Activated naive CD8-positive, alpha-beta T cell treated with anti-CD3 and anti-CD28 coated beads for 36 hours (primary cell): ENCODE data around the gene NKX6-2. TPM values are rescaled to one million over a fixed set of nuclear protein-coding genes. Genes with fewer than 3 reads are reported as not detected.

Experiments
- DNase-seq: peaks from one replicate; pipeline ENCODE4 v3.0.0; 2021
- H3K27ac Mint-ChIP-seq: one replicate; pipeline ENCODE4 v1.8.0; 2022; ENCODE audit warnings: mild to moderate bottlenecking, moderate library complexity, mixed read lengths
- H3K27me3 Mint-ChIP-seq: one replicate; pipeline ENCODE4 v1.8.0; 2022; ENCODE audit warnings: mild to moderate bottlenecking, mixed read lengths
- H3K36me3 Mint-ChIP-seq: one replicate; pipeline ENCODE4 v1.8.0; 2021; ENCODE audit warnings: mild to moderate bottlenecking, mixed read lengths
- H3K4me1 Mint-ChIP-seq: one replicate; pipeline ENCODE4 v1.8.0; 2021; ENCODE audit warnings: mixed read lengths
- H3K4me3 Mint-ChIP-seq: one replicate; pipeline ENCODE4 v1.8.0; 2022; ENCODE audit warnings: mild to moderate bottlenecking, moderate library complexity, mixed read lengths
- H3K9me3 Mint-ChIP-seq: one replicate; pipeline ENCODE4 v1.8.0; 2022; ENCODE audit warnings: mixed read lengths
- total RNA-seq, 2 experiments: library from RNA; stranded (reverse); gene quantifications; one replicate each; pipeline ENCODE4 v1.2.3, GENCODE V29; 2021

The NKX6-2 gene
- total RNA-seq, 2 experiments from 2014 or later, result not detected

- Mint-ChIP-seq H3K4me1 (no peaks in the 10 kb centered on the region), H3K4me3 (no peak overlapping the region), H3K36me3 (no peaks in the 10 kb centered on the region), H3K27ac (no peak overlapping the region), H3K27me3 (no peaks in the 10 kb centered on the region), H3K9me3 (no peaks in the 10 kb centered on the region)
- no peak for DNase-seq
These were observed 46.7 kb downstream of the NKX6-2 start for GRCh38 chr10:132739225-132739613.

GRCh38 chr10:132738454-132739224, 47.3 kb downstream of the NKX6-2 start:
- no peak overlapping the region for H3K27ac Mint-ChIP-seq
- no peak for DNase-seq
- no peaks in the 10 kb centered on the region for H3K36me3 Mint-ChIP-seq
- H3K27me3 Mint-ChIP-seq, result no peaks in the 10 kb centered on the region
- H3K9me3 Mint-ChIP-seq, result no peaks in the 10 kb centered on the region
- no peaks in the 10 kb centered on the region for H3K4me1 Mint-ChIP-seq
- no peak overlapping the region for H3K4me3 Mint-ChIP-seq

DNA sequence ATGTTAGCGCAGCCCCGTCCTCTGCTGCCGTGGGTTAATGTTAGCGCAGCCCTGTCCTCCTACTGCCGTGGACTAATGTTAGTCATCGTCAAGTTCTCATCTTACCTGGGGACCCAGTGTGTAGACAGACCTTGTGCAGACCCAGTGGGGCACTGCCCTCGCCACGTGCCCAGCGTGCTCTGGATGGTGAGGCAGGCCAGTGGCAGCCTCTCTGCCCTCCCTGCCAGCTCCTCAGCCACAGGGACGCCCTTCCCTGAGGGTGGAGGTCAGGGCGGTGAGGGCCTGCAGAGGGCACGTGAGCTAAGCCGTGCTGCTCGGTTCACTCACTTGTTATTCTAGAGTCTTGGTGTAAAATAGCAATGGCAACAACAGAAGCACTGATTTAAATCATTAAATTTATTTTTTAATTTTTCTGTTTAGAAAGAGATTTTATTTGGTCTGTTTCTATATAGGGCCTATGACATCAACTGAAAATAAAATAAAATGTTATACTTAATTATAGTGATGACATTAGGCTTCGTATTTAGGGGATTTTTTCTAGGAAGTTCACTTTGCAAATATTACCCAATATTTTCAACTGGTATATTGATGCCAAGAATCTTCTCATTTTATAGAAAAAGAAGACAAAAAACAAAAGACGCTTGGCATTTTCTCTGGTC, 48.4 kb downstream of the NKX6-2 start:
- no peak for DNase-seq
- Mint-ChIP-seq H3K9me3 (no peaks in the 10 kb centered on the region), H3K4me1 (no peaks in the 10 kb centered on the region), H3K36me3 (no peaks in the 10 kb centered on the region), H3K27ac (no peak overlapping the region), H3K27me3 (no peaks in the 10 kb centered on the region), H3K4me3 (no peak overlapping the region)

DNA sequence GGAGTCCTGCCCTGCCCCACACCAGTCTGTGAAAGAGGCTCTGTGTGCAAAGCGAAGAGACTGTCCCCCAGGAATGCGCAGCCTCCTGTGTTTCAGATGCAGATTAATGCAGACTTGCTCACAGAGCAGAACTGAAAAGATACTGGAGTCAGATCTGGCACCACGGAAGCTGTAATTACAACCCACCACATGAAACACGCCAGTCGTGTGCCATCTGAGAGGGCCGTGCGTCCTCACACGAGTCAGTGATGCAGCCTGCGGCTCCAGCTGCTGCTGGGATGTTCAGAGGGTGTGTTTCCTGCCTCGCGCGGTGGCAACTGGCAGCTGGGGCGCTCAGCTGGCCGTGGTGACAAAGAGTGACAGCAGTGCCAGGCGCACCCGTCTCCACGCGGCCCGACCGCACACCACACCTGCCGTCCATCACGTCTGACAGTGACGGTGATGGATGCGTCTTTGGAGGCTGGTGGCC, 50.0 kb downstream of the NKX6-2 start:
- Mint-ChIP-seq H3K4me3 (no peak overlapping the region), H3K4me1 (no peaks in the 10 kb centered on the region), H3K36me3 (no peaks in the 10 kb centered on the region), H3K27me3 (no peaks in the 10 kb centered on the region), H3K9me3 (no peaks in the 10 kb centered on the region), H3K27ac (no peak overlapping the region)
- DNase-seq, result no peak

- H3K27me3 Mint-ChIP-seq, result no peaks in the 10 kb centered on the region
- H3K27ac Mint-ChIP-seq, result no peak overlapping the region
- DNase-seq, result no peak
- no peak overlapping the region for H3K4me3 Mint-ChIP-seq
- H3K4me1 Mint-ChIP-seq, result no peaks in the 10 kb centered on the region
- H3K36me3 Mint-ChIP-seq, result no peaks in the 10 kb centered on the region
- H3K9me3 Mint-ChIP-seq, result no peaks in the 10 kb centered on the region
These were observed 50.6 kb downstream of the NKX6-2 start for GRCh38 chr10:132735341-132735775.

- H3K27ac Mint-ChIP-seq, result no peak overlapping the region
- no peaks in the 10 kb centered on the region for H3K4me1 Mint-ChIP-seq
- H3K27me3 Mint-ChIP-seq, result no peaks in the 10 kb centered on the region
- no peaks in the 10 kb centered on the region for H3K9me3 Mint-ChIP-seq
- no peak for DNase-seq
- H3K36me3 Mint-ChIP-seq, result no peaks in the 10 kb centered on the region
- no peak overlapping the region for H3K4me3 Mint-ChIP-seq
These were observed 52.0 kb downstream of the NKX6-2 start for GRCh38 chr10:132733926-132734325.

Other genes starting within 250 kb of the NKX6-2 start
- 1 to 10 TPM; 6.1 to 7.4 TPM for gene INPP5A, start 248.4 kb downstream of the NKX6-2 start, total RNA-seq
- 1 to 10 TPM; 1.1 to 1.5 TPM for gene CFAP46, start 156.4 kb upstream of the NKX6-2 start, total RNA-seq